Renal pelvis (tissue), 12 donors: ENCODE measurements around the gene ZFYVE16. TPM values are rescaled to one million over a fixed set of nuclear protein-coding genes. Genes with fewer than 3 reads are reported as not detected.
"Not testable (repeated sequence)": the region's sequence is repeated elsewhere in the genome, so short reads cannot be mapped to it uniquely, and the experiment has no call there.

ENCODE experiments used
- DNase-seq: peaks from one replicate; pipeline ENCODE4 v3.0.0-alpha.2; 2013
- long read RNA-seq, 16 experiments: transcript quantifications; one replicate each; lab custom pipeline, GENCODE V29; 2026
- polyA plus RNA-seq, 3 donors: library from polyadenylated mRNA; unstranded; fragments of 120-200 nt; gene quantifications; one replicate each; pipeline ENCODE4 v1.2.1, GENCODE V29; 2013; ENCODE audit not compliant: insufficient read length in 3 of 3

The ZFYVE16 gene
- polyA plus RNA-seq, result 10 to 100 TPM; 55.5 to 85.5 (median 75.1) TPM
- long read RNA-seq, donor 1, full-length matches to known transcripts, result 3 of 11 reads
- long read RNA-seq, donor 1, partial matches to known transcripts, result 8 of 11 reads
- long read RNA-seq, donor 1, other reads (novel, unspliced or antisense), result 0 of 11 reads
- long read RNA-seq, donor 2, full-length matches to known transcripts, result 3 of 21 reads
- long read RNA-seq, donor 2, partial matches to known transcripts, result 18 of 21 reads
- long read RNA-seq, donor 2, other reads (novel, unspliced or antisense), result 0 of 21 reads
- long read RNA-seq, donor 3, full-length matches to known transcripts, result 2 of 22 reads
- long read RNA-seq, donor 3, partial matches to known transcripts, result 20 of 22 reads
- long read RNA-seq, donor 3, other reads (novel, unspliced or antisense), result 0 of 22 reads
- long read RNA-seq, donor 4, full-length matches to known transcripts, result 1 of 11 reads
- long read RNA-seq, donor 4, partial matches to known transcripts, result 10 of 11 reads
- long read RNA-seq, donor 4, other reads (novel, unspliced or antisense), result 0 of 11 reads
- long read RNA-seq, donor 5, partial matches to known transcripts, result 8 of 8 reads
- long read RNA-seq, donor 5, other reads (novel, unspliced or antisense), result 0 of 8 reads
- long read RNA-seq, donor 6, full-length matches to known transcripts, result 1 of 35 reads
- long read RNA-seq, donor 6, partial matches to known transcripts, result 34 of 35 reads
- long read RNA-seq, donor 6, other reads (novel, unspliced or antisense), result 0 of 35 reads
- long read RNA-seq, donor 7, full-length matches to known transcripts, result 2 of 21 reads
- long read RNA-seq, donor 7, partial matches to known transcripts, result 19 of 21 reads
- long read RNA-seq, donor 7, other reads (novel, unspliced or antisense), result 0 of 21 reads
- long read RNA-seq, donor 8, result 0 reads
- long read RNA-seq, donor 9, full-length matches to known transcripts, result 2 of 17 reads
- long read RNA-seq, donor 9, partial matches to known transcripts, result 15 of 17 reads
- long read RNA-seq, donor 9, other reads (novel, unspliced or antisense), result 0 of 17 reads
- long read RNA-seq, donor 10, full-length matches to known transcripts, result 2 of 28 reads
- long read RNA-seq, donor 10, partial matches to known transcripts, result 26 of 28 reads
- long read RNA-seq, donor 10, other reads (novel, unspliced or antisense), result 0 of 28 reads
- long read RNA-seq, donor 11, full-length matches to known transcripts, result 1 of 6 reads
- long read RNA-seq, donor 11, partial matches to known transcripts, result 5 of 6 reads
- long read RNA-seq, donor 11, other reads (novel, unspliced or antisense), result 0 of 6 reads
- long read RNA-seq, donor 12, full-length matches to known transcripts, result 4 of 47 reads
- long read RNA-seq, donor 12, partial matches to known transcripts, result 43 of 47 reads
- long read RNA-seq, donor 12, other reads (novel, unspliced or antisense), result 0 of 47 reads
- long read RNA-seq, donor 13, full-length matches to known transcripts, result 2 of 12 reads
- long read RNA-seq, donor 13, partial matches to known transcripts, result 10 of 12 reads
- long read RNA-seq, donor 13, other reads (novel, unspliced or antisense), result 0 of 12 reads
- long read RNA-seq, donor 14, full-length matches to known transcripts, result 3 of 23 reads
- long read RNA-seq, donor 14, partial matches to known transcripts, result 20 of 23 reads
- long read RNA-seq, donor 14, other reads (novel, unspliced or antisense), result 0 of 23 reads
- long read RNA-seq, donor 15, full-length matches to known transcripts, result 1 of 28 reads
- long read RNA-seq, donor 15, partial matches to known transcripts, result 27 of 28 reads
- long read RNA-seq, donor 15, other reads (novel, unspliced or antisense), result 0 of 28 reads
- long read RNA-seq, donor 16, full-length matches to known transcripts, result 3 of 29 reads
- long read RNA-seq, donor 16, partial matches to known transcripts, result 26 of 29 reads
- long read RNA-seq, donor 16, other reads (novel, unspliced or antisense), result 0 of 29 reads

DNA sequence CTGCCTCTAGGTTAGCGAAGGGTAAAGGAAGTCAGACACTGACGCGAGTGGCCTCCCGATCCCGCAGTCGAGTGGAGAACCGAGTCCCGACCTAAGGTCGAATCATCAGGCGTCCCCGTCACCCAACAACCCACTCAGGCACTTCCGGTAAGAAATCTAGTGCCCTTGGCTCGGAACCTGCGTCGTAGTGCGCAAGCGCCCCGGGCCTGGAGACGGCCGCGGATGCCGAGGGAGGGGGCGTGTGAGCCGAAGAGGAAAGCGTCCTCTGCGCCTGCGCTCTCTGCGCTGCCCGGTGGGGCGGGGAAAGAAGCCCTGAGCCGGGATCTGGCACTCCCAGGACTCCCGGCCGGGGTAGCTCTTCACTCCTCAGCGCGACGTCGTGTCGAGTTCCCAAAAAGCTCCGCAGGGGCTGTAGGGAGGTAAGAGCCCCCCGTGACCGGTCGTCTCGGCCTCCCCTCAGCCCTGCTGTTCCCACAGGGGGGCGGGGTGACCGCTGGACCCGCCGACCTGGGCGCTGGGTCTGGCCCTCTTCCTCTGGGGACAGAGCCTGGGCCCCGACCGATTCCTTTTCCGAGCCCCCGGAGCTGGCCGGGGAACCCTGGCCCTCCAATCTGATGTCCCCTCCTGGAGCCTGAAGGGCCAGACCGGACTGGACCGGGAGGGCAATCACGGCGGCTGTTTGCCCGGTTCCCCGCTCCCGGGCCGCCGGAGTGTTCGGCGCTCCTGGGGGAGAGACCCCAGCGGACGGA, at the start of gene ZFYVE16:
Gene ZFYVE16 (plus strand): TSS at position 330 of the 749 bp plus-strand sequence. CDS start 26,084 bp downstream, outside the sequence.
- DNase-seq, result peak; percentile 98

DNA sequence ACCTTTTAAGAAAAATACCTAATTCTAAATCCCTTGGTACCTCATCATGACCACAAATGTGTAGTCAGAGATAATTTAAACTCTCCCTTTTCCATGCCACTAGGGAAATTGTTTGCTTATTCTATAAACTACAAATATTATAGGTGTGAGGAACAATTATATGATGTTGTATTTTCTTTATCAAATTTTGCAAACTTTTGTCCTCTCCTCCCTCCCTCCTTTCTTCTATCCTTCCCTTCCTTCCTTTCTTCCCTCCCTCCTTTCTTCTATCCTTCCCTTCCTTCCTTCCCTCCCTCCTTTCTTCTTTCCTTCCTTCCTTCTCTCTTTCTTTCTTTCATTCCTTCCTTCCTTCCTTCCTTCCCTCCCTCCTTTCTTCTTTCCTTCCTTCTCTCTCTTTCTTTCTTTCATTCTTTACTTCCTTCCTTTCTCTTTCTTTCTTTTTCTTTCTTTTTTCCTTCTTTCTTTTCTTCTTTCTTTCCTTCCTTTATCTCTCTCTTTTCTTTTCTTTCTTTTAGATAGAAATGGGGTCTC, 46.9 kb upstream of the ZFYVE16 start:
- DNase-seq, result no peak

DNA sequence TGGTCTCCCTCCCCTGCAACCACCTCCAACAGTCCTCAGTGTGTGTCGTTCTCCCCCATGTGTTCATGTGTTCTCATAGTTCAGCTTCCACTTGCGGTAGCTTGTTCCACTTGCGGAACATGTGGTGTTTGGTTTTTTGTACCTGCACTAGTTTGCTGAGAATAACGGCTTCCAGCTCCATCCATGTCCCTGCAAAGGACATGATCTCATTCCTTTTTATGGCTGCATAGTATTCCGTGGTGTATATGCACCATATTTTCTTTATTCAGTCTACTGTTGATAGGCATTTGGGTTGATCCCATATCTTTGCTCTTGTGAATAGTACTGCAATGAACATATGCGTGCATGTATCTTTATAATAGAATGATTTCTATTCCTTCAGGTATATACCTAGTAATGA, 43.0 kb upstream of the ZFYVE16 start:
- no peak for DNase-seq

DNA sequence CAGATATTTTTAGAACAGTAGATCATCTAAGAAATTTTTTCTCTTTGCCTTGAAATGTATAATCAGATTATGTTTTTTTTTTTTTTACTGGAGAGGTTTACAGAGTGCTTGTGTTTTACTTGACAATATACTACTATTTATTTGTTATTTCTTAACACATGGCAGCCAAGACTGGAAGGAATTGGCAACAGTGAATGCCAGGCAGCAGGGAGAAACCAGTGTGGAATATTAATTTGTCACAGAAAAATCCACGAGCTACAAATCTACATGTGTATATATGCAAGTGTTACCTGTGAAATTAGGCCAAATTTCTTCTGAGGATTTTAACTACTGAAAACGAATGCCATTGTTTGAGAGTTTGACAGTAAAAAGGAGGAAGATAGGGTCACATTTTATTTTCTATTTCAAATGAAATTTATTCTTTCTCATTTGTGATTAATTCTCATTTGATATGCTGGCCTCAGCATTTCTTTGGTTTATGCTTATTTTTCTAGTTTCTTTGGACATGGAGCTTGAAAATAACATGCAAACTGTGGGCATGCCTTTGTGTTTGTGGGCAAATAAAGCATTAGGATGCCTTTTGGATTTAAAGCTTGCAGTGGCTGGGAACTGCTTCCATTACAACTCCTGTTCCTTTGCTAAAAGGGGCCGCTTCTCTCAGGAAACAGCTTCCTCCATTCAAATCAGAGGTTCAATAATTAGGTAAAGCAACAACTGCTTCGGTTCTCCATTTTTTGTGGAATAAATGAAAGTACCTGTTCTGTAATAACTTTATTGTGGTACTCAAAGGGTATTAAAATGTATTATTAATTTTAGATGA, 39.0 kb upstream of the ZFYVE16 start:
- no peak for DNase-seq

DNA sequence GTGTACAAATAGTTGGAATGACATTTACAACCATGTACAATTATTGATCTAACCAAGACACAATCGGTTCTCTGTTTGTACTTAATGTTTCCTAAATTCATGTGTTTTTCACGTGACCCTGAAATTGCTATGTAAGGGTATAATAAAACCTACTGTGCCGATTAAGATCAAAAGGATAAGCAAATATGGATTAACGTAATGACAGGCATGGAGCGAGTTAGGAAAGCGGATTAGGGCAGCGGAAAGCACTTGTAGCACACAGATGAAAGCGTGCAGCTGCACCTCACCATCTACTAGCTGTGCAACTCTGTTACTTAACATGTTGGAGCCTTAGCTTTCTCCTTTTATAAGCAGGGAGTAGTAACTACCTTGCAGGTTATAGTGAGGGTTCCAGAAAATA, 38.3 kb upstream of the ZFYVE16 start:
- no peak for DNase-seq

DNA sequence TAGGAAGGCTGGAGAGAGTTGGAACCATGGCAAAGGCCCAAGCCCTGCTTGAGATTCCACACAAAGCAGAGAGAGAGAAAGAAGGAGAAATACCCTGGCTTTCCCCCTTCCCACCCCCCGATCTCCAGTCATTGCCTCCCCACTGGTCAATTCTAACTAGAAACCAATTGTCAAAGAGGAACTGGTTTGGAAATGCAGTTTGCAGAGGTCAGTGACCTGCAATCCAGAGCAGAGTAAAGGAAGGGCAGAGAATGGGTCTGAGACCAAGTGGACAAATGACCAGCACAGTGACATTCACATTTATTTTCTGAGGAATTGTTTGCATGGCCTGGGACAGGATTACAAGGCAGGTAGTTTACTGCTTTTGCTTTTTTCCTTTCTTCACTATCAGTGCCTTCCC, 37.5 kb upstream of the ZFYVE16 start:
- no peak for DNase-seq

DNA sequence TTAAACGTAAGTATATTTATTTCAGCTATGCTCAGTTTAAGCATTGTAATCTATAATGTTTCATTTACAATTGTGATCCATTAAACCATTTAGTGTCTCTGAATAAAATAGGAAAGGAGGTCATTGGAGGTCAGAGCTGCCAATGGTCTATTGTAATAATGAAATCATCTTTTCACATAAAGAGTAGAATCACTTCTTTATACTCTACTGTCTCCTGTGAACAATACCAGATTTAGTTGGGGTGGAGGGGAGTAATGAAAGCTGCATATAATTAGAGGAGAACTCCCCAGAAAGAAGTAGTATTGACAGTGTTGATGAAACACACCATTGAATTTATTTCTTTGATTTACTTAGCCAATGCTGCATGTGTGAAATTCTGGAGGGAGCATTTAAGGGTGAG, 35.1 kb upstream of the ZFYVE16 start:
- DNase-seq, result no peak

DNA sequence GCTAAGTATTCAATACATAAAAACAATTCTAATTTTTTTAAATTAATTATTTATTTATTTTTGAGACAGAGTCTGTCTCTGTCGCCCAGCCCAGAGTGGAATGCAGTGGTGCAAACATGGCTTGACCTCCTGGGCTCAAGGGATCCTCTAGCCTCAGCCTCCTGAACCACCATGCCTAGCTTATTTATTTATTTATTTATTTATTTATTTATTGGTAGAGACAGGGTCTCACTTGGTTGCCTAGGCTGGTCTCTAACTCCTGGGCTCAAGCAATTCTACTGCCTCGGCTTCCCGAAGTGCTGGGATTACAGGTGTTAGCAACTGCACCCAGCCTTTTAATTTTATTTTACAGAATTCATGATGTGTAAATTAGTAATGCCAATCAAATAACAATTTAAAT, 33.7 kb upstream of the ZFYVE16 start:
- no peak for DNase-seq

DNA sequence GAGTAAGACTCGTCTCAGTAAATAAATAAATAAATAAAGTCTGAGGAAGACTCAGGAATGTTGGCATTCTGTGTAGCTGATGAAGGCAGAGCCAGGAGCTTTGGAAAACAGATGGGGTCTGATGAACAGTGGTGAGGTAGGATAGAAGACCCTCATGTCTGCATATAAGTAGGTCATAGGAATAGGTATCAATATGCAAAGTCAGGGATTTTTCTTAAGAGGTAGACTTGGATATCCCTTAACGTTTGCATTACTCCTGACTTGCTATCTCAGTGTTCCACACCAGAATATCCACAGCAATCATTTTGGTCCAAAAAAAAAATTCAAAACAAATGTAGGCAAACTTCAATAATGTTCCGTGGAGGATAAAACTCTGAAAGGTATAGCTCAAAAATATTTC, 31.3 kb upstream of the ZFYVE16 start:
- DNase-seq, result no peak

DNA sequence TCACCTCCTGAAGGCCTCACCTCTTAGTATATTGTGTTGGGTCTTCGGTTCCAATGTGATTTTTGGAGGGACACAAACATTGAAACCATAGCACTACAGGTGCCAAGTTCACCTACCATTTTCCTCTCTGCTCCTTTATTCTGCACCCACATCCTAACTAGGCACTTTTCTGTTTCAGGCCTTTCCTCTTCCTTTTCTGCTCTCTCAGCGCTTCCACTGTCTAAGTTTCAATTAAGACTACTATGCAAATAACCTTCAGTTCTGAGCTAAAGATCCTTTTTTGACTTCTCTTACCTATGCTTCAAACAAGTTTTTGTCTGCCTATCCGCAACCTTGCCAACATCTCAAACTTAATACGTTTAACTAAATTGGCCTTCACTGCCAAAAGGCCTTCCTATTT, 25.4 kb upstream of the ZFYVE16 start:
- DNase-seq, result no peak

DNA sequence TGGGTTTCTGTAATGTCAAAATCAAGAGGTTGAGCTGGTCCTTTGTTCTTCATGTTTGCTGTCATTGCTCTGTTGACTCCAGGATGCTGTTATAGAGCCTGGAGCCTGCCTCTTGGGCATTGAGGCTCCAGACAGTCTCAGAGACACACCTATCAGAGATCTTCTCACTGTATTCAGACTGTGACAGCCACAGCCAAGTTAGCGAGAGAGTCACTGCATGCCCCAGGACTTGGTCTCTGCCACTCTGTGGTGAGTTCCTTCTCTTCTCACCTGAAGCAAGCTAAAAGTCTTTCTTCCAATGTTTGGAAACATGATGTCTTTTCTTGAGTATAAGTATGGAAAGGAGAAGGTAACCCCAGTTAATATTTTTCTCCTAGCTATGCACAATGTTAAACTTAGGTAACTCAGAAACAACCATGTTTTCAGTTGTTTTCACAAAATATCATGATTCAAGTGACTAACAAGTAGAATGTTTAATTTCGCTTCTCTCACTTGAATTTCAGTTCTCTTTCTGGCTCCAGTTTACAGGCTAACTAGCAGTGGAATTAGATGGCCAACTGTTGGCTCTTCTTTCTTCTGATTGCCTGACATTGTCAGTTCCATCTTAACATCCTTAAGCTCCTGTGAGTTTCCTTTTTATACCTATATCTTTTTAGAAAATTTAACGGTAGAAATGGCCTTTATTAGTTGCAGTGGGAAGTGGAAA, 20.6 kb upstream of the ZFYVE16 start:
- no peak for DNase-seq

DNA sequence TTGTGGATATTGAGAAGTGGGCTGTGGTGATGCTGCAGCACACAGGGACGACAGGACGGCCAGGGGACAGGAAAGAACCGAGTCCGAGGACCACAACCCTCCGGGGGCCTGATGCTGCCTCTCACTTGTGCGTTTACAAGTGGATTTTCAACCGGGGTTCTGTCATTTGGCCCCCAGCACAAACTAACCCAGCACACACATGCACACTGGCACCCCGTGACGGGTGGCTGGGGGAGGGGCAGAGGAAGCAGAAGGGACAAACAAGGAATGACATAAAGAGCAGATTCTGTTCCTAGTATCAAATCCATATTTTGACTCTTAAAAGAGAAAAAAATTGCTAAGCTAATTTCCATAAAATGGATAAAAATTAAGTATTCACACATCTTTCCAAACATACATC, 18.3 kb upstream of the ZFYVE16 start:
- DNase-seq, result no peak

DNA sequence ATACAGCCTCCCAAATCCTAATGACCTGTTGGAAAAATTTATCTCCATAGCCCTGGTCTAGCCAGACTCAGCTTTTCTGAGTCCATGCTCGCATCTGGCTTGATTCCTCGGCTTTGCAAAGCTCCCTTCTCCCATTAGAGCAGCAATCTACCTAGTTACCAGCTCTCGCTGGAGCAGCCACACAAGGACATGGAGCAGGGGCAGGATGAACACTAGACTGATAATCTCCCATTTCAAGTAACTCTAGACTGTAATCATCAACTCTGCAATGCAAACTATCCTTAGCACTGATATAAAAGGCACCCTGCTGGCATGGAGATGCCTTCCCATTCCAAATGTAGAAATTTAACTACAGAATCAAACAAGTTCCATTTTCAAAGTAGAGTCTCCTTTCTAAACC, 17.5 kb upstream of the ZFYVE16 start:
- DNase-seq, result not testable (repeated sequence)

DNA sequence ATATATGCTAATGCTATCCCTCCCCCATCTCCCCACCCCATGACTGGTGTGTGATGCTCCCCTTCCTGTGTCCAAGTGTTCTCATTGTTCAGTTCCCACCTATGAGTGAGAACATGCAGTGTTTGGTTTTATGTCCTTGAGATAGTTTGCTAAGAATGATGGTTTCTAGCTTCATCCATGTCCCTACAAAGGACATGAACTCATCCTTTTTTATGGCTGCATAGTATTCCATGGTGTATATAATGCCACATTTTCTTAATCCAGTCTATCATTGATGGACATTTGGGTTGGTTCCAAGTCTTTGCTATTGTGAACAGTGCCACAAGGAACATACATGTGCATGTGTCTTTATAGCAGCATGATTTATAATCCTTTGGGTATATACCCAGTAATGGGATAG, 16.6 kb upstream of the ZFYVE16 start:
- DNase-seq, result not testable (repeated sequence)

DNA sequence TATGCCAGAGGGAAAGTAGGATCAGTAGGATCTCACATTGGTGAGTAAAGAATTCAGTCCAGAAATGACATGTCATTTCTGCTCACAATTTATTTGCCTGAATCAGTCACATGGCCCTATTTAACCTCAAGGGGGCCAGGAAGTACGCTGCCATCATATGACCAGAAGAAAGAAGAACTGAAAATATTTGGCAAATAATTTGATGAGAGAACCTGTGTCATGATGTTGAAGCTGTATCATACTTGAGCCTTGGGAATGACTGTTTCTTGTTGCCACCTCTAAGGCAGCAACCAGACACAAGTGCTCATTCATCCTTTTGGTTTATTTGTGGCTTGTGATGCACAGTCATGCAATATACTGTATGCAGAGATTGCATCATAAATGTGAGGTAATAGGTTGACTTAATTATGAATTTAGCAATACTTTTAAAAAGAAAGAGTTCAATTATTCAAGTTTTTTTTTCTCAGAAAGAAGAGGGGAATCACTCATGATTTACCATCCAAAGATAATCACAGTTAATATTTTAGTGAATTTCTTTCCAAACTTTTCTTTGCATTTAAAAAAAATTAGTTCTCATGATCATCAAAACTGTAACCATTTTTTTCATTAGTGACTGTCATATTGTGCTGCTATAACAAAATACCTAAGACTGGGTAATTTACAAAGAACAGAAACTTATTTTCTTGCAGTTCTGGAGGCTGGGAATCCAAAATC, 8.2 kb upstream of the ZFYVE16 start:
- DNase-seq, result no peak

DNA sequence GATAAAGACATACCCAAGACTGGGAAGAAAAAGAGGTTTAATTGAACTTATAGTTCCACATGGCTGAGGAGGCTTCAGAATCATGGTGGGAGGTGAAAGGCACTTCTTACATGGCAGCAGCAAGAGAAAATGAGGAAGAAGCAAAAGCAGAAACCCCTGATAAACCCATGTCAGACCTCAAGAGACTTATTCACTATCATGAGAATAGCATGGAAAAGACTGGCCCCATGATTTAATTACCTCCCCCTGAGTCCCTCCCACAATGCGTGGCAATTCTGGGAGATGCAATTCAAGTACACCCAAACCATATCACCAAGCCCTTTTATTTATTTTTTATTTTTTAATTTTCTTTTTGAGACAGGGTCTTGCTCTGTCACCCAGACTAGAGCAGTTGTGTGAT, 7.5 kb upstream of the ZFYVE16 start:
- not testable (repeated sequence) for DNase-seq

DNA sequence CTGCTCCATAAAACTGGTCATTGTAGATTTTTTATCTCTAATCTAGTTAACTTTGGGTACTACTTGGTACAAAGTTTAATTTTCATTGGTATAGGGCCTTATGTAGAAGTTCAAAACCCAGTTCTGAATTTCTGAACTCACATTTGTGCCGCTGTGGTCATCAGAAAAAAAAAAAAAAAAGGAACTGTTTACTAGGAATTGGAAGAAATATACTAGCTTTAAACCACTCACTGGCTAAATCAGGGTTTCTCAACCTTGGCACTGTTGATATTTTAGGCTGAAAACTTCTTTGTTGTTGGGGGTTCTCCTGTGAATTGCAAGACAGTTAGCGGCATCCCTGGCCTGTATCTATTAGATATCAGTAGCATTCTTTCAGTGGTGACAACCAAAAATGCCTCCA, 4.1 kb upstream of the ZFYVE16 start:
- no peak for DNase-seq
